A549 treated with AZD2906 at 1 μM for 4 hours (cell line): ENCODE data around the gene HMGXB3. TPM values are rescaled to one million over a fixed set of nuclear protein-coding genes. Genes with fewer than 3 reads are reported as not detected.

ENCODE experiments used
- total RNA-seq: library from RNA; stranded (reverse); fragments of 200-300 nt; extraction: Qiagen RNA extraction; gene quantifications from 5 replicates; pipeline ENCODE4 v1.2.3, GENCODE V29; 2022

HMGXB3 gene
- 30.6 to 34.7 TPM (median 32.9 TPM) in 5 replicates for total RNA-seq

GRCh38 chr5:150000256-150000989 lies at the start of gene HMGXB3, which contains the start of gene TIGD6:
Gene HMGXB3, plus strand, starts transcription at chr5:150000739. Its CDS starts 4,114 bp downstream, at chr5:150004853.
Gene TIGD6, minus strand, starts transcription at chr5:150000654. Its CDS starts 4,306 bp downstream, at chr5:149996348.

DNA sequence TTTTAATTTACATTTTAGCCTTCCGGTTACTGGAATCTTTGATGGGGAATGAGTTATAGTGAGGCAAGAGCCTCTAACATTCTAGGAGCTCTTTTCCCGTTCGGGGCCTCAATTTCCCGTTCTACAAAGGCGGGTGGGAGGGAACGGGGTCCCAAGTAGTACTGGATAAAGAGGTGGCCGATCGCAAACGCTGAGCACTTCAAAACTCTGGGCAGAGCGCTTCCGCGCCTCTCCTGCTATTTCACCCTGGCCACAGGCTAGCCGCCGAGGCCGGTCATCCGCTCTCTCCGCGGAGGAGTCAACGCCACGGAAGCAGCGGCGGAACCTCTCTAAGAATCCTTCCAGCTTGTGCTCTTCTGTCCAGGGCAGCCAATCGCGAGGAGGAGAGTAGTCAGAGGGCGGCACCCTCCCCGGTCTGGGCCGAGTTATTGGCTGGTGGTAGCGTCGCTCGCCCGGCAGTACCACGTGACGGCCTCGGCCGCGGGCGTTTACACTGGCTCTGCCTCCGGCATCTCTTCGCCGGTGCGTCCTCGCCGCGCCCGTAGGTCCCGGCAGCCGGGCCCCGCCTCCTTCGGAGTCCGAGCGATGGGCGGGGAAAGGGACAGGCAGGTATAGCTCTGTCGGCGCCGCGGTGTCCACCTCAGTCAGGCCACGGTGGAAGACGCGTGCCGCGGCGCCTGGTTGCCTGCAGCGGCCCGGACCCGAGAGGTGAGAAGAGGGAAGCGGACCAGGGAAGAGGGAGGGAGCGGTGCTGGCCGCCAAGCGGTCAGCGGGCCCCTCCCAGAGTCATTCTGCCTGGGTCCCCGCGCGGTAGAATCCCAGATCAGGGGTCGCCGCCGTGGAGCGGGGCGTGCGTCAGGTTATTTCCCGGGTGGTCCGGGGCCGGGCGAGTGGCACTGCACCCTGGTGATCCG lies 40.0 kb upstream of the HMGXB3 start, which contains the start of gene SLC26A2:
Gene SLC26A2 (plus strand): TSS at position 487 of the 914 bp plus-strand sequence. CDS start 16,895 bp downstream, outside the sequence.

DNA sequence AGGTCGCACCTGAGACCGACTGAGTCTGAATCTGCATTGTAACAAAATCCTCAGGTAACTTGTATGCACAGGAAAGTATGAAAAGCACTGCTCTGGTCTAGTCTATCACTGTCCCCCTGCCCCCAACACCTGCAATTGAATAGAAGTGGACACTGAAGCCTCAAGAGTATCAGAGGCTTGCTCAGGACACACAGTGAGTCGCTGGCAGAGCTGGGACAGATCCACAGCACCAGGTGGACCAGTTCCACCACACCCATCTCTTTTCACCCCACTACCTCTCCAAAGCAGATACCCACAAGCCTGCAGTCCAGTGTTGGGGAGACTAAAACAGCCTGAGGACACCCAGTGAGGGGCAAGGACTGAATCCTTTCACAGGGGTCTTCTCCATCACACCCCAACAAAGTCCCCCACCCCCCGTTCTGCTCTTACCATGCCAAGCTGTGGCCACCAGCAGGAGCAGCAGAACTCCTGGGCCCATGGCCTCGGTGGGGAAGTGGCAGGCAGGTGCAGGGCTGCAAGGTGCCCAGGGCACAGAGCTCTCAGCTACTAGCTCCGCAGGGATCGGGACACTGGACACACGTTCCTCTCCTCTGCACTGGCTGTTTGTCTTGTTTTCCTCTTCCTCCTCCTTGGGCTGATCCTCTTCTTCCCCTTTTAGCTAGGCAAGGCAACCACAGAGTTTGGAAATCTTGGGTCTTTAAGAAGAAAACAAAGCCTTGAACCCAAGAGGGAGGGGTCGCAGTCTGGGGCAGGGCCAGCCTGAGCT lies 85.6 kb downstream of the HMGXB3 start, which contains the start of gene CSF1R:
Gene CSF1R (minus strand): TSS at position 605 of the 766 bp plus-strand sequence. CDS start 127 bp downstream, at position 478.

Other genes with a start within 250 kb of the HMGXB3 start
- 0.22 to 0.37 TPM (median 0.29 TPM) in 5 replicates for gene PDE6A, start 55.9 kb upstream of the HMGXB3 start, total RNA-seq
- 46.0 to 63.2 TPM (median 59.8 TPM) in 5 replicates for gene SLC26A2, start 40.0 kb upstream of the HMGXB3 start, total RNA-seq
- 5.0 to 6.1 TPM (median 5.3 TPM) in 5 replicates for gene TIGD6, start 85 bp upstream of the HMGXB3 start, total RNA-seq
- 0.15 to 0.31 TPM (median 0.20 TPM) in 5 replicates for gene CSF1R, start 85.8 kb downstream of the HMGXB3 start, total RNA-seq
- gene PDGFRB, start 155.1 kb downstream of the HMGXB3 start, total RNA-seq = 0.11 to 0.80 TPM (median 0.22 TPM) in 5 replicates
- 0.06 to 0.07 TPM in 2 of 5 replicates, not detected in the others for gene CDX1, start 166.0 kb downstream of the HMGXB3 start, total RNA-seq
- gene SLC6A7, start 189.3 kb downstream of the HMGXB3 start, total RNA-seq = 0.02 to 0.03 TPM in 2 of 5 replicates, not detected in the others